Cardiac fibroblast (primary cell): ENCODE results near the gene GPR156.

Experiments used
- DNase-seq, 2 donors: peaks; one replicate each; pipeline versions ENCODE4 v3.0.0 to v3.0.0-alpha.2; 2010; ENCODE audit warnings: low read depth in 2 of 2
- H3K4me3 ChIP-seq, 2 donors: replicated peaks in 1 of 2; 1 replicate in 1 of 2; 2 replicates in 1 of 2; pipeline ENCODE4 v1.5.1; 2011; ENCODE audit warnings: low read depth in 2 of 2, low read length in 2 of 2, mild to moderate bottlenecking in 2 of 2, moderate library complexity in 1 of 2
- TF ChIP-seq, protein P1 (sequence below): IDR thresholded peaks from one replicate; pipeline ENCODE4 v1.5.1; 2011; ENCODE audit warnings: low read depth, mild to moderate bottlenecking, low read length, inconsistent platforms

GPR156 gene

DNA sequence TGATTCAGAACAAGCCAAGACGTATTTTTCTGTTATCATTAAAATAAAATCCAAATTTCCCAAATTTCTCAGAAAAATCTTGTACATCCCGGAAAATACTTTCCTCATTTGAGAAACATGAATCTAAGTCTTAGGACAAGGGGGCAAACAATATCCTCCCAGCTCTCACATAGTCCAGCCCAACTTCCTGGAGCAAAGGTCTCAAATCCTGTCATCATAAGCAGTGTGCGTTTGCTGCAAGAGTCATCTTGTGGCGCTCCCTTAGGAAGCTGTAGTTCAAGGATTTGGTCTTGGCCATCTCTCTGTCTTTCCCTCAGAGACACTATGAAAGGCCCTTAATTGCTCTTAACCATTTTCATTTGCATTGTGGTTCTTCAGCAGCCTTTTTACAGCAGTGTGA lies 133.2 kb downstream of the GPR156 start:
- DNase-seq: no peak
- no peak overlapping the region for H3K4me3 ChIP-seq
- TF ChIP-seq, protein P1, sequence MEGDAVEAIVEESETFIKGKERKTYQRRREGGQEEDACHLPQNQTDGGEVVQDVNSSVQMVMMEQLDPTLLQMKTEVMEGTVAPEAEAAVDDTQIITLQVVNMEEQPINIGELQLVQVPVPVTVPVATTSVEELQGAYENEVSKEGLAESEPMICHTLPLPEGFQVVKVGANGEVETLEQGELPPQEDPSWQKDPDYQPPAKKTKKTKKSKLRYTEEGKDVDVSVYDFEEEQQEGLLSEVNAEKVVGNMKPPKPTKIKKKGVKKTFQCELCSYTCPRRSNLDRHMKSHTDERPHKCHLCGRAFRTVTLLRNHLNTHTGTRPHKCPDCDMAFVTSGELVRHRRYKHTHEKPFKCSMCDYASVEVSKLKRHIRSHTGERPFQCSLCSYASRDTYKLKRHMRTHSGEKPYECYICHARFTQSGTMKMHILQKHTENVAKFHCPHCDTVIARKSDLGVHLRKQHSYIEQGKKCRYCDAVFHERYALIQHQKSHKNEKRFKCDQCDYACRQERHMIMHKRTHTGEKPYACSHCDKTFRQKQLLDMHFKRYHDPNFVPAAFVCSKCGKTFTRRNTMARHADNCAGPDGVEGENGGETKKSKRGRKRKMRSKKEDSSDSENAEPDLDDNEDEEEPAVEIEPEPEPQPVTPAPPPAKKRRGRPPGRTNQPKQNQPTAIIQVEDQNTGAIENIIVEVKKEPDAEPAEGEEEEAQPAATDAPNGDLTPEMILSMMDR: no peak

DNA sequence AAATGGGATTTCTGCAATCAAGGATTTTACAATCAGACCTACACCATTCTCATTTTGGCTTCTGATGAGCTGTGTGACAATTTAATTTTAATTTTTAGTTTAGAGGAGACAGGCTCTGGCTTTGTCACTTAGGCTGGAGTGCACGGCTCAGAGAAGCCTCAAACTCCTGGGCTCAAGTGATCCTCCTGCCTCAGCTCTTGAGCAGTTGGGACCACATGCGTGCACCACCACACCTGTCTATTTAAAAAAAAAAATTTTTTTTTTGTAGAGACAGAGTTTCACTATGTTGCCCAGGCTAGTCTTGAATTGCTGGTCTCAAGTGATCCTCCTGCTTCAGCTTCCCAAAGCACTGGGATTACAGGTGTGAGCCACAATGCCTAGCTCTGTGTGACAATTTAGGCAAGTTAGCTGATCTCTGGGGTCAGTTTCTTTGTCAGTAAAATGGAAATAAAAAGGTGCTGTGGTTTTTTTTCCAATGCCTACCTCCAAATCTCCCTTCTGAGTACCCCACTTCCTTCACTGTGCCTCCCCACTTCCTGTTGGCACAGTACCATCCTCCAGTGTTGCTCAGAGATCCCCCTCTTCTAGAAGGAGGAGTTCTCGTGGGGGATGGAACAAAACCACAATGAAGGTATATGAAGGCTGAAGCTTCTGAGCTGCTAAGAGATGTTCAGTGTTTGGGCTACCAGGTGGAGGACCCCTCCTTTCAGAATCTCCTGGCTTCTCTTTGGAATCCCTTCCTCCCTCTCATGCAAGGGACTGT lies 136.7 kb downstream of the GPR156 start:
- DNase-seq: no peak
- H3K4me3 ChIP-seq: no peak overlapping the region
- TF ChIP-seq, protein P1: no peak

DNA sequence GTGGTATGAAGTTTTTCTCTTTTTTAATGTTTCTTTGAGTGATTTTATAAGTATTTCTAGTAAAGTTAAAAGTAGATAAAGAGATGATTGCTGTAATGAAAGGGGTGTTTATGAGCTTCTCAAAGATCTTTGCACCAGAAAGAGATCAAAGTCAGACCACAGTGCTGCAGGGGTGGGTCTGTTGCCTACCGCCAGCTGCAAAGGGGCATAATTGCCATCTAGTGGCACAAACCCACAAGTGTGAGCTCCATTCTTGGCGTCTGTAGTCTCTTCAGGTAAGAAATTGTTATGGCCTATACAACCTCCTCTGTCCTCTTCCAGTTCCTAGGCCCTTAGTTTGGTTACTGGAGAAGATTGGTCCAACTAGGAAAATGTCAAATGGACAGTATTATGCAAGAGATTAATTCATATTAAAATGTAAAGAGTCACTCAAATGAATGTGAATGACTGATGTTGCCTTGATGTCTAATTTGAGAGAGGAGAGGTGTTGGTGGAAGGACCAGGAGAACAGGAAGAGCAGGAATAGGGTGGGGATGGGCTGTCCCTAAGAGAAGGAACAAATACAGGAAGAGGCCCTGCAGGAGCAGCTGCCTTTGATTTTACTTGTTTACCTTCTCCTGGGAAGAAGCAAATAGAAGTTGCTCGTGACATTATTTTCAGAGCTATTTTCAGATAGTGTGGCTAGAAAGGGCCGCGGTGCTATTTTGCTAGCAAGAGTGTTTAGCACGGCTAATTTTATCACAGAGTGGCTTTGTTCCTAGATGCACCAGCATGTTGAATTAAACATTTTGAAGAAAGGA lies 137.8 kb downstream of the GPR156 start:
- no peak for DNase-seq
- no peak overlapping the region for H3K4me3 ChIP-seq
- TF ChIP-seq, protein P1: no peak

DNA sequence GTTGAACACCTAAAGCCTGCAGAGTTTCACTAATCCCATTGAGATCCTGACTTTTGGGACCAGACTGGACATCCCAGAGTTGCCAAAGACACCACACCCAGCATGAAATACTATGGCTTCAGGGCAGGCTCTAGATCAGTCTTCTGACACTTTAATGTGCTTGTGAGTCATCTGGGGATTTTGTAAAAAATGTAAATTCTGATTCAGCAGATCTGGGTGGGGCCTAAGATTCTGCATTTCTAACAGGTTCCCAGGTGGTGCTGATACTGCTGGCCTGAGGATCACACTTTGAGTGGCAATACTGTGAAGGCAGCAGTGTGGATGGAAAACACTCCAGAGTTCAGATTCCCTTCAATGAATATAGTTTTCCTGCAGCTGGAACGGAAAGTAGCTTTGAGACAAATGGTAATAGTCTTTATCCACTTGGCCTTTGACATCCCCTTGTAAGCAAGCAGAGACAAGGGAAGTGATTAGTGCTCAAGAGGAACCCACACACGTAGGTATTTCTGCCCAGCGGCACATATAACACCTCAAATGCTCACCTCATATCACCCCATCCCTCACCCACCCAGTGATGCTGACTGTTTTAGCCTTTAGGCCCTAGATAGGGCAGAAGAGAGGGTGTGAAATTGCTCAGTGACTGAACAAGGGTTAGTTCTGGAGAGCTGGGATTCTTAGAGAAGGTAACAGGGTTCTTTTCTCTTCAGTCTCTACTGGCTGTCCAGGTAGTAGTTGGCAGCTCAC lies 139.3 kb downstream of the GPR156 start:
- TF ChIP-seq, protein P1: no peak
- no peak overlapping the region for H3K4me3 ChIP-seq
- DNase-seq: peak; percentile 34 to 66

DNA sequence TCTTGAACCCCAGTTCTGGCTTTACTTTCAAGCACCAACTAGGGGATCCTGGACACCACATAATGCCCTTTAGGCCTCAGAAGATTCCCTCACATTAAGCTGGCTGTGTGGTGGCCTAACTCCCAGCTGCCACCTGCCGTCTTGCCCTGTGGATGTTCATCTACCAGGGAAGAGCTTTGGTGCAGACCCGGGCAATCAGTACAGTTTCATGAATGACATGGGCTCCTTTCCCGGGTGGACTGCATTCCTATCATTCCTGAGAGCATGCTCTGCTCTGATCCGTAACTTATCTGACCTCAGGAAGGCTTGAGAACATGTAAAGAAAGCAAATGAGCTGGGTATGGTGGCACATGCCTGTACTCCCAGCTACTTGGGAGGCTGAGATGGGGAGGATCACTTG lies 140.8 kb downstream of the GPR156 start:
- peak; percentile 41 to 45 for DNase-seq
- TF ChIP-seq, protein P1: no peak
- H3K4me3 ChIP-seq: no peak overlapping the region

DNA sequence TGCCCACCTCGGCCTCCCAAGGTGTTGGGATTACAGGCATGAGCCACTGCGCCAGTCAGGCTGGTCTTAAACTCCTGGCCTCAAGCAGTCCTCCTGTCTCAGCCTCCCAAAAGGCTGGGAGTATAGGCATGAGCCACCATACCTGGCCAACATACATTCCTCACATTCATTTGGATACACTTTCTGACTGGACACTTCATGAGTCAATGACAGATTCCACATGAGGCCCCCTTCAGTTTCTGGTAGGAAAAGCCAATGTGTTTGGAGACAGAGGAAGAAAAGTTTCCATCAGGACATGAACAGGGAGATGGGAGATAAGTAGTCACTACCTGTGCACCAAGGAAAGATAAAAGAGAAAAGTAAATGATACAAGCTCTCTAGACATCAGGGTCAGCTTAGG lies 141.3 kb downstream of the GPR156 start:
- TF ChIP-seq, protein P1: no peak

More for the DNA sequence above, 141.3 kb downstream of the GPR156 start:
- no peak overlapping the region for H3K4me3 ChIP-seq
- no peak for DNase-seq
